Glomerular visceral epithelial cell (primary cell): Measurements from ENCODE around the gene CYB5R2.

Experiments
- DNase-seq: peaks from one replicate; pipeline ENCODE4 v3.0.0-alpha.2; 2016; ENCODE audit errors: extremely low spot score

Gene CYB5R2

DNA sequence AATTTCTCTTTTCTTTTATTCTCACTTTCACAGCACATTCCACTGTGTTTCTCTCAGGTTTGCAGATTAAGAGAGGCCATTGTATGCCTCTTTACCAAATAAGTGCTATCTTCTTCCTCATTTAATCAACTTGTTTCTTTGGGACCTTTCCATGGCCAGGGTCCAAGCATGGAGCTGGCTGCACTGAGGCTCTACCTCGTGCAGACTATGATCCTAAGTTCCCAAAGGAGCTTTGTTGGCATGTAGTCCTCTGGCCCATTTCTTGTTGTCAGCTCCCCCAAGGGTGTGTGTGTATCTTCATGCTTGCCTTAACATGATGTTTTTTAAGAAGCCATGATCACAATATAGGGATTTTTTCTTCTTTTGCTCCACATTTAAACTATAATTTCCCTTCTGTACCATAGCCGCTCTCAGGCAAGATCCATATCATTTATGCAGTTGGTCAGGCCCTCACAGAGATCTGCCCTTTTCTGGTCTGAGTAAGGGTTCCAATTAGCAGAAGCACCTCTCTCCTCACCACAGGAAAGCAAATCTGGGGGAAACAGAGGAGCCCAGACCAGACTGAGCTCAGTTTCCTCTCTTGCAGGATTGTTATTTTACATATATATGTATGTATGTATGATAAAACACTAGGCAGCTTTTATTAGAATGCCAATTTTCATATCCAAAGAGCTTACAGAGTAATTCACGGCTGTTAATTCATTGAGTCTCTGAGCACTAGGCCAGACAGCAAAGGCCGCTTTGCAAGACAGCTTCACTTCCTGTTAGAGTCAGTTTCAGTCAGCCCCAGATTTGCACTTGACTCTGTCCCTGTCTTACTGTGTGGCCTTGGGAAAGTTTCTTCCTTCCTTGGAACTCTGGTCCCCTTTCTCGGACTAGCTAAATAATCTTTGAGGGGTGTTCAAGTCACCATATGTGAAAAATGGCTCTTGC lies 34.3 kb downstream of the CYB5R2 start:
- no peak for DNase-seq

DNA sequence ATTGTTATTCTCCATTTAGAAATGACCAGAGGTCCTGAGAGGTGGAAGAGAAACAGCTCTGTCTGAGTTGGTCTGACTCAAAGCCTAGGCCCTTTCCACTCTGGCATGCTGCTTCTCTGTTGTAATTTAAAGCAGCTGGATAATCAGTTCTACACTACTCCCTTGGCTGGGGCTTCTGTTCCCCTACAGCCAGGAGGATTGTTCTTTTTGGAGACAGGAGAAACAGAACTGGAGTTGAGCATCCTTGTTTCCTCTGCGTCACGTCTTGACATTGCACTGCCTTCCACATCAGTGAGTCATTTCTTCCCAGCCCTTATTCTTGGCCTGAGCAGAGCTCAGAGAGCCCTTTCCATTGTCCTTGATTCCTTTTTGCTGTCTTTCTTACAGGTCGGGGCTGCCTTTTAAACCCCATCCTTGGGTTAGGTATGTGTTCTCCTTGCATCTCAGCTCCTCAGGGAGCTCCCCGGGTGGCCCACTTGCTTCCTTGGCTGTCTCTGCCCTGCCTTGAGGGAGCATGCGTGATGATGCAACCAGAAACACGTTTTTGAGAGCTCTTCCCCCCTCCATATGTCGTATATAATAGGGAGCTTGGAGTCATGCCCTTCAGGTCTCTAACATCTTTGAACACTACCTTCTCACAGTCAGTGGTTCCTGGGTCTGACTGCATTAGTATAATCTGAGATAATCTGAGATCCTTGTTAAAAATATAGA lies 35.7 kb downstream of the CYB5R2 start:
- no peak for DNase-seq

DNA sequence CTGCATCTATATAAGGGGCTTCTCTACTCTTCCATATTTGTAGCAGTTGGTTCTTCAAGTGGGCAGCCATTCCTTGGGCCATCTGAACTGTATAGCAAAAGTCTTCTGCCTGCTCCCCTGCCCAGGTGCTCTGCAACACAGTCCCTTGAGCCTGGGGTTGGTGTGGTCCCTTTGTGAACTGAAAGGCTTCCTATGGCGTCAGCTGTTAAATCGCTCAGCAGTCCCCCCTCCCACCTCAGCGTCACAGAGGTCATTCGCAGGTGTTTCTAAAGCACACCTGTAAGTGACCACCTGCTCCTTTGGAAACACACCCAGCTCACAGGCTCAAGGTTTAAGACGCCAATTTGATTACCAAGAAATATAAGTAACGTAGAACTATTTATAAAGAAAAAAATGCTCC lies 37.0 kb downstream of the CYB5R2 start:
- no peak for DNase-seq

DNA sequence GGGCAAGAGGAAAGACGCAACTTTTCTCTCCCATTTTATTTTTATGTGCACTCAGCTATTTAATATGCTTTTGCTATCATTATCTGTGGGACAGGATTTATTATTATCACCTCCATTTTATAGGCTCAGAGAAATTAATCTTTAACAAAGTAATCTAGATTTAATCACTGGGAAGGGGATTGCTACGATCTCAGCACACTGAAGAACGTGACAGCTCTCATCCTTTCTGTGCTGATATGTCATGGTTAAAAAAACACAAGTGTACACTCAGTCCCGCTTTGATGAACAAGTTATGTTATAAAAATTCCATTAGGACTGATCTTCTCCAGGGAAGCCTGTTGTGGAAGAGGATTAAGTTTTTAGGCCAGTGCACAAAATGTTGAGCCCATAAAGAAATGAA lies 37.6 kb downstream of the CYB5R2 start:
- no peak for DNase-seq

DNA sequence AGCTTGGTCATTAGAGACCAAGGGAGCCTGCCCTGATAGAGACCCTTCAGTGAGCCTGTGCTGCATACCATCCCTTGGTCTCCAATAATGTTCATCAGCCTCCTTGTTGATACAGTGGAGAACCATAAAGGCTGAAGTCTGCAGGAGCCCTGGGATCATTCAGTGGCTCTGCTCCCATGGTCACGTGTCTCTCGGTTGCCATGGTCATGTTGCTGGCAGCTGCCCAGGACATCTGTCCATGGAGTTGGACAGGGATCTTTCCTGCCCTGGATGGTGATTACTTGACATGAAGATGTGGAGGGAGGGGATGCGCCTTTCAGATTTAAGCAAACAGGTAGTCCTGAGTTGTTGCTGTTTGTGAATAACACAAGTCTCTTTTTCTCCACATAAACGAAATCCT lies 38.2 kb downstream of the CYB5R2 start:
- DNase-seq = no peak

DNA sequence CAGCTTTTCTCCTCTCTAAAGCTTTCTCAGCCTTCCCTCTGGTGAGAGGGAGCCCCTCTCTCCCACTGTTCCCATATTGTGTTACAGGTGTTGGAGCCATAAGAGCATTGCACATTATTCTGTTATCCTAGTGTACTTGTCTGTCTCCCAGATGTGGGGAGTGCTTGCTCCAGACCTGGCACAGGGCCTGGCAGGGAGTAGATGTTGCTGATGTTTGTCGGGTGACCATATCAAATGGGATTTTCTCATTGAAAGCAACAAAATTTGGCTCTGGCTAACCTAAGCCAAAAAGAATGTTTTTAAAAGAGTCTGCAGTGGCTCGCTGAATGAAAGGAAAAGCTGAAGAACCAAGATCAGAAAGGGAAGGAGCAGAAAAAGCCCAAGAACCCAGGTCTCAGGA lies 41.1 kb downstream of the CYB5R2 start:
- DNase-seq = no peak

DNA sequence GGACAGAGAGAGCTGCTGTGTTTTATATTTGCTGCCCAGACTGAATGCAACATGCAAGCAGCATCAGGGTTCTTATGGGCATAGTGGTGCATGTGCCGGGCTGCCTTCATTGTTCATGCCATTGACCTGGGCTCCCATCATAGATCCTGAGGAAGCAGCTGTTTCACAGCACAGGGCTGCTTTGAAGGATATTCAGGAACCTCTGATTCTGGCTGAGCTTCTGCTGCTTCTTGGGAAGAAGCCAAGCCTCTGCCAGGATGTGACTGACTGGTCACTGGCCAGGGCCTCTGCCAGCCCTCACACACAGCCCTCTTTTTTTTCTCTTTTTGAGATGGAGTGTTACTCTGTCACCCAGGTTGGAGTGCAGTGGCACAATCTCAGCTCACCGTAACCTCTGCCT lies 43.3 kb downstream of the CYB5R2 start:
- DNase-seq = no peak

DNA sequence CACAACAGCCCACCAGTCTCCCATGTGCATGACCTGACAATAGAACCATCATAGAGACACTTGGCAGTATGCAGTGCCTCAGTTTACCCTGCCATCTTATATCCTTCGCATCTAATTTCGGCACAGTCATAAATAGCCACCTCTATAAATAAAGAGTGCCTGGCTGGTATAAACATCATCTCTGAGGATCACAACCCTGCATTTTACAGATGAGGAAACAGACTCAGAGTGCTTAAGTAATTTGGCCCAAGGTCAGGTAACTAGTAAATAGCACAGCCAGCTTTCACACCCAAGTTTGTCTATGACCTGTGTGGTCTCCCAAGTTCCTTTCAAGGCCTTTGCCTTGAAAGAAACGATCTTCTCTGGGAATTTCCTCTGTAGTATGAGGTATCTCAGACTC lies 44.6 kb downstream of the CYB5R2 start:
- DNase-seq = no peak

DNA sequence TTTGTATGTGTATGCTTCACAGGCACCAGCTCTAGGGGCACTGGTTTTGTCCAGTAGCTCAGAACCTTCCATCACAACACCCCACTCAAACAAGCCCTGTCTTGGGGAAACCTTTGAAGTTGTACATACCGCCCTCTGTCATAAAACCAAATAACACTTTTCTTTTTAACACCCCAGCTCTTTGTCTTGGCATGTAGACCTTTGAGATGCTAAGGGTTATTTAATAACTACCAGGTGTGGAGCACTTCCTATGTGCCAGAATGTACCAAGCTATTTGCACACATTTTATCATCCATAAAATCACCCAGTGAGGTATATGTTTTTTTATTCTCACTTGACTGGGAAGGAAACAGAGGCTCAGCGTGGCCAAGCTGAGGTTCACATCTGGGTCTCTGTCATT lies 50.6 kb downstream of the CYB5R2 start:
- DNase-seq = no peak

DNA sequence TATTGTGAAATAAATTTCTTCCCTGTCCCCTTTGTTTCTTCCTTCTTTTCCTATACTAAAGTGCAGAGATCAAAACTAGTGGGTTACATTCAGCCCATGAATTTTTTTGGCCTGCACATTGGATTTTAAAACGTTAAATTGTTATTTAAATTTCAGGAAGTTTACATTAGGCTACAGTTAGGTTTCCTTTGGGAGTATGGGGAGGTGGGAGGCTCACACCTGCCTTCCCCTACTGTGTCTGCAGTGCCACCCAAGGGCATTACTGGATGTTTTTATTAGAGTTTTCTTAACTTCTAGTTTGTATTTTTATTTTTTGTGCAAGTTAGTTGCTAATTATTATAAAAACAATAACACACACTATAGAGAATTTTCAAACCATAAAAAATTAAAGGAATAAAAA lies 51.7 kb downstream of the CYB5R2 start:
- no peak for DNase-seq

DNA sequence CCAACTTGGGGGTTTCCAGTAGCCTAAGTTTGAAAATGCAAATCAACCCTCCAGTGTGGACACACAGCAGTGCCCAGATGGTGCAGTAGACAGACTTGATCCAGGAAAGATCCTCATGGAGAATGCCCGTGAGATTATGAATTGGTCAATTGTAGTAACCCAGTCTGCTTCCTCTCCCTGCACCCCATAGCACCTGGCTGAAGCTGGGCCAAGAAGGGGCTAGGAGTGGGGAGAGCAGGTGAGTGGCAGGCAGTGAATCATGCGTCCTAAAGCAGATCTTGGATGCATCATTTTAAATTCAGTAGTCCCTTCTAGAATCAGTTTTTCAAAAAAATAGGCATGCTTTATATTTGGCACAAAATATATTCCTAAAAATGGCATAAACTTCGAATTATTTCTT lies 52.2 kb downstream of the CYB5R2 start:
- DNase-seq = no peak

DNA sequence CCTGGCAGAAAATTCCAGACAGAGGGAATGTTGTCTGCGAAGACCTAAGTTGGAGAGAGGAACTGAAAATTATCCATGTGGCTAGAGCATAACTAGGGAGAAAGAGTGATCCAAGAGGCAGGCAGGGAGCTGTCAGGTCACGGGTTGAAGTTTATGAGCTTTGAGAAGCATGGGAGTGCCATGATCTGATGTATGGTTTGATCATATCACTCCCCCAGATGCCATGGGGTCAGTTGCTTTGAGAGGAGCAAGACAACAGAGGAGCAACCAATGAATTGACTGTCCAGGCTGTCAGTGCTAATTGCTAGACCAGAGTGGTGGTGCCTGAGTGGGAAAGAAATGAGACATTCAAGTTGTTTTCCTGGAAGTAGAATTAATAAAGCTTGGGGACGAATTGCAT lies 54.0 kb downstream of the CYB5R2 start:
- DNase-seq = no peak

DNA sequence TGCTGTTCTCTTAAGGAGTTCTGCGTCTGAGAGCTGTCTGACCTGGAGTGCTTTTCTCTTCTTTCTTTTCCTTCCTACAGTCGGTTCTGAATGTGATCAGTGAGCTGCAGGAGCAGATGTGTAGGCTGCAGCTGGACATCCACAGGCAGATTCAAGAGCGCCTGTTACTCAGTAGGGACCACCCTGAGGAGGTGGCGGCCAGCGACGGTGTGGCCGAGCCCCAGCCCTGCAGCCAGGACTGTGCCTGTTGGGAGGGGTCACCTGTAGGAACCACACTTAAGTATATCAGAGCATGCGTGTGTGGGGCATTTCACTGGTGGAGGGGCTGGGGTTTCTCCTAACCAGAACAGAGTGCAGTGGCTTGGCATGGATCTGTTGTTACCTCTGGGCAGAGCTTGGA lies 56.3 kb downstream of the CYB5R2 start:
- DNase-seq = no peak
